Measurements from ENCODE around the gene MRPS26.

- TF ChIP-seq CTCF (IDR thresholded peaks at IDR 0.05) (no peak), POLR2A (IDR thresholded peaks at IDR 0.05) (no peak)
These were observed 6.4 kb upstream of the MRPS26 start for GRCh38 chr20:3039426-3039825.
